ENCODE data around the gene TTC23L. TPM values are rescaled to one million over a fixed set of nuclear protein-coding genes. Genes with fewer than 3 reads are reported as not detected.

TTC23L gene
- total RNA-seq, 3 donors from 2014 or later, result 1.3 to 2.0 TPM; not detected in 1

DNA sequence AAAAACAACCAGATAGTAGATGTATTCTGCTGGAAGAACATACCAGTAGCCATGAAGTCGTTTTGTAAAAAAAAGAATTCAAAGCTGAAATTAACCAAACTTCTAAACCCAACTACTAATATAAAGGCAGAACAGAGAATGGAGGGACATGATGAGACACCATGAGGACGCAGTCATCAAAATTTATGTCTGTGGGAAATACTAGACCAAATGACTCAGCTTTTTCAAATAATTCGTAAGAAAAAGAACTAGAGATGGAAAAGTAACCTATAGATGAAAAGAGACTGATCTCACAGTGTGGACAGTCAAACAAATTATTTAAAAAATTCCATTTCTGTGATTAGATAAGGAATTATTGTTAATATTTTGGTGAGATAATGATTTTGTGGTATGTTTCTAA is 10.3 kb downstream of the TTC23L start:
- H3K27ac ChIP-seq, result no peak overlapping the region
- H3K4me3 ChIP-seq, result no peak overlapping the region
- H3K9me3 ChIP-seq, result no peaks in the 10 kb centered on the region
- intact Hi-C loops (cut with DNase I; ENCODE audit: low total_unique reads), result no loop called here
- DNase-seq (ENCODE audit: low spot score in 2 of 2), result no peak
- no peaks in the 10 kb centered on the region for H3K27me3 ChIP-seq
- H3K4me1 ChIP-seq, result no peaks in the 10 kb centered on the region
- H3K36me3 ChIP-seq, result no peaks in the 10 kb centered on the region
- TF ChIP-seq POLR2AphosphoS5 (IDR thresholded peaks at IDR 0.05), result no peak
- TF ChIP-seq, protein P1, sequence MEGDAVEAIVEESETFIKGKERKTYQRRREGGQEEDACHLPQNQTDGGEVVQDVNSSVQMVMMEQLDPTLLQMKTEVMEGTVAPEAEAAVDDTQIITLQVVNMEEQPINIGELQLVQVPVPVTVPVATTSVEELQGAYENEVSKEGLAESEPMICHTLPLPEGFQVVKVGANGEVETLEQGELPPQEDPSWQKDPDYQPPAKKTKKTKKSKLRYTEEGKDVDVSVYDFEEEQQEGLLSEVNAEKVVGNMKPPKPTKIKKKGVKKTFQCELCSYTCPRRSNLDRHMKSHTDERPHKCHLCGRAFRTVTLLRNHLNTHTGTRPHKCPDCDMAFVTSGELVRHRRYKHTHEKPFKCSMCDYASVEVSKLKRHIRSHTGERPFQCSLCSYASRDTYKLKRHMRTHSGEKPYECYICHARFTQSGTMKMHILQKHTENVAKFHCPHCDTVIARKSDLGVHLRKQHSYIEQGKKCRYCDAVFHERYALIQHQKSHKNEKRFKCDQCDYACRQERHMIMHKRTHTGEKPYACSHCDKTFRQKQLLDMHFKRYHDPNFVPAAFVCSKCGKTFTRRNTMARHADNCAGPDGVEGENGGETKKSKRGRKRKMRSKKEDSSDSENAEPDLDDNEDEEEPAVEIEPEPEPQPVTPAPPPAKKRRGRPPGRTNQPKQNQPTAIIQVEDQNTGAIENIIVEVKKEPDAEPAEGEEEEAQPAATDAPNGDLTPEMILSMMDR (IDR thresholded peaks at IDR 0.05), result no peak
- TF ChIP-seq POLR2A (IDR thresholded peaks at IDR 0.05), result no peak

DNA sequence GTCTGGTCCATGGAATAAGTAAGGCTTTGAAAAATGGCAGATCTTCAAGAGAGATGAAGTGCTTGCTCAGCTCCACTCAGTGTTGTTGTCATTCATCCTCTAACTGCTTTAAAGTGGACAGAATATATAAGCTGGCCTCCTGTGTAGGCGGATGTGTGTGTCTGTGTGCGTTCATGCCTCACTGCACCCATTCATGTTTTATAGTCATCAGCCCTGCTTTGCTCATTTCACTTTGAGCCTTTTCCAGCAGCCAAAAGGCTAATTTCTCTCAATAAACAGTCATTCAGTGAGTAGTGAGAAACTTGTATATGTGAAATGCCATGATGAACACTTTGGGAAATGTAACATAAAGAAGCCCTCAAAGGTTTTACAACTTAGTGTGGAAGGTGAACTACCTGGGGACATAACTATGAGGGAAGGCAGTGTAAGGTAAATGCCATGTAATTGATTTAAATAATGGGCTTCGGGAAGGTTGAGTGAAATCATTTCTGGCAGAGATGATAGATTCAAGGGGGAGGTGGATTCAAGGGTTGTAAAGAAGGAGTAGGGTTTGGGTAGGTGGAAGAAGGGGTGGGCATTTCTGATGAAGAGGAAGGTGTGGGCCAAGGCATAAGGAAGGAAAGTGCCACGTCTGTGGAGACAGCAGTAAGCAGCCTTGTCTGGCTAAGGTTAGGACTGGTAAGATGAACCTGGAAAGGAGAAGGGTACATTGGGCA is 15.7 kb downstream of the TTC23L start:
- no peaks in the 10 kb centered on the region for H3K36me3 ChIP-seq
- intact Hi-C loops (cut with DNase I; ENCODE audit: low total_unique reads), result no loop called here
- no peak overlapping the region for H3K27ac ChIP-seq
- H3K9me3 ChIP-seq, result no peaks in the 10 kb centered on the region
- no peak for DNase-seq (ENCODE audit: low spot score in 2 of 2)
- no peaks in the 10 kb centered on the region for H3K27me3 ChIP-seq
- H3K4me3 ChIP-seq, result no peak overlapping the region
- no peaks in the 10 kb centered on the region for H3K4me1 ChIP-seq
- TF ChIP-seq POLR2A (IDR thresholded peaks at IDR 0.05), result no peak
- TF ChIP-seq, protein P1 (IDR thresholded peaks at IDR 0.05), result no peak
- TF ChIP-seq POLR2AphosphoS5 (IDR thresholded peaks at IDR 0.05), result no peak

- H3K4me1 ChIP-seq, result no peaks in the 10 kb centered on the region
- DNase-seq (ENCODE audit: low spot score in 2 of 2), result no peak
- H3K9me3 ChIP-seq, result no peaks in the 10 kb centered on the region
- H3K36me3 ChIP-seq, result no peaks in the 10 kb centered on the region
- H3K27ac ChIP-seq, result no peak overlapping the region
- intact Hi-C loops (cut with DNase I; ENCODE audit: low total_unique reads), result no loop called here
- H3K27me3 ChIP-seq, result no peaks in the 10 kb centered on the region
- TF ChIP-seq, protein P1 (IDR thresholded peaks at IDR 0.05), result no peak
- TF ChIP-seq POLR2AphosphoS5 (IDR thresholded peaks at IDR 0.05) (no peak), POLR2A (IDR thresholded peaks at IDR 0.05) (no peak)
- no peak overlapping the region for H3K4me3 ChIP-seq
Observed at GRCh38 chr5:34857161-34857560, 18.2 kb downstream of the TTC23L start.

DNA sequence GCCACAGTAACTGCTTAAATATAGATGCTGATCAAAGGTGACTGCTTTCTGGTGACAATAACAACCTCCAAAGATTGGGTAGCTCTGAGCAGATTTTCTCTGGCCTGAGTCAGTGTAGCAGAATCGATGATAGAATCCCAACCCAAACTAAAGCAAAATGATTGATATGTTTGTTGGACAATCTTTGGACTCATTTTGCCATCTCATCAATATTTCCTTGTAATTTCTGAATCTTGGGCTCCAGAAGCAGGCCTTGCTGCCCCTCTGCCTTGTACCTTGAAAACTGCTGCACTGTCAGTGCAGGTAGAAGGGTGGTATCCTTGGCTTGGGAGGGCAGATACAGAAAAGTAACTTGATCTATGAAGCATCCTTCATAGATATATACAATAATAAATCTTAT is 18.9 kb downstream of the TTC23L start:
- intact Hi-C loops (cut with DNase I; ENCODE audit: low total_unique reads), result no loop called here
- no peak overlapping the region for H3K27ac ChIP-seq
- H3K36me3 ChIP-seq, result no peaks in the 10 kb centered on the region
- DNase-seq (ENCODE audit: low spot score in 2 of 2), result no peak
- no peaks in the 10 kb centered on the region for H3K27me3 ChIP-seq
- no peak overlapping the region for H3K4me3 ChIP-seq
- TF ChIP-seq, protein P1 (IDR thresholded peaks at IDR 0.05), result no peak
- TF ChIP-seq POLR2AphosphoS5 (IDR thresholded peaks at IDR 0.05), result no peak
- no peak for TF ChIP-seq POLR2A (IDR thresholded peaks at IDR 0.05)
- H3K4me1 ChIP-seq, result no peaks in the 10 kb centered on the region
- H3K9me3 ChIP-seq, result no peaks in the 10 kb centered on the region

DNA sequence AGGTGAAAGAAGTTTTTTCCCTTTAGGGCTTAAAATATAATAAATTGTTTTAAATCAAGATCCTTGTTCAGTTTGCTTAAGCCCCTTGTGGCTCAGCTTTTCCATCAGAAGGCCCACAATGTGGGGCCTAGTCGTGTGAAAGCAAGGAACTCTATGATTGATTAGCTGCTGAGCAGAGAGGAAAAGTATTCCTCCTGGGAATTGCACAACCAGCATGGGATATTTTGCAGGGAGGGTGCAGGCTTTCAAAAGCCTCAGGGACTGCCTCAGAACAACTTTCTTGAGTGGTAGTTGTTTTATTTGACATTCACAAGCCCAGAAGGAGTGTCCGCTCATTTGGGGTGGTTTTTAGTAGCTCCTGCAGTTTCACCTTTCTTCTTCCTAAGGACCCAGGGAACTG is 19.8 kb downstream of the TTC23L start:
- no peak overlapping the region for H3K4me3 ChIP-seq
- H3K36me3 ChIP-seq, result no peaks in the 10 kb centered on the region
- H3K27me3 ChIP-seq, result no peaks in the 10 kb centered on the region
- H3K4me1 ChIP-seq, result no peaks in the 10 kb centered on the region
- intact Hi-C loops (cut with DNase I; ENCODE audit: low total_unique reads), result no loop called here
- TF ChIP-seq POLR2A (IDR thresholded peaks at IDR 0.05) (no peak), POLR2AphosphoS5 (IDR thresholded peaks at IDR 0.05) (no peak)
- TF ChIP-seq, protein P1 (IDR thresholded peaks at IDR 0.05), result no peak
- H3K9me3 ChIP-seq, result no peaks in the 10 kb centered on the region
- DNase-seq (ENCODE audit: low spot score in 2 of 2), result no peak
- no peak overlapping the region for H3K27ac ChIP-seq
